ENCODE data around the gene ADH7.

The ADH7 gene

DNA sequence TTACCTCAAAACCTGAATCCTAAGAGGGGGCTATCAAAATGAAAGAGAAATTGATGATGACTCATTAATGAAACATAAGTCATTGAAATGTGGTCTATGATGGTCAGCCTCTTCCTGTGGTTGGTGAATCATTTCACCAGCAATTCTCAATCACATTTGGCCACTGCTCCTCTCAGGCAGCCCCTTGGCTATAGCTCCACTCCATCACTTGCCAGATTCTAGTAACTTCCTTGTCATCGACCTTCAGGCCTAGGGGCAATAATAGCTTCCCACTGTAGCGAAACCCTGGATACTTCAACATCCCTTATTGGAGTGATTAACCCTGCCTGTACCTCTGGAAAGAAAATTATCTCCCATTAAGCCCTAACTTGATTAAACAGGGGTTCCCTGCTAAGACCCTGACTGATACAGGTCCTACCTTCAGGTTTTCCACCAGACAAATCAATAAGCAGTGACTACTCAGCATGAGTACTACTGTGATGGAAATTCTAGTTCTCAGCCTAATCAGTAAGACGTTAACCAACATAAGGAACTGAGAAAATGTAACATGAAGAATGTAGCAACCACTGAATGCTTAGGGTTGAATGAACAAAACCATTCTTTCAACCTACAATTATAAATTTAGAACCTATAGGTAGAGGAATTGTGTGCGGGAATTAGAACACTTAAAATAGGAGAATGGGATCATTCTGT, 30.4 kb downstream of the ADH7 start:
- no peak overlapping the region for H3K4me3 Mint-ChIP-seq
- H3K9me3 Mint-ChIP-seq (ENCODE audit: low read depth), result no peaks in the 10 kb centered on the region
- H3K27me3 Mint-ChIP-seq, result no peaks in the 10 kb centered on the region
- no peak overlapping the region for H3K27ac Mint-ChIP-seq
- H3K36me3 Mint-ChIP-seq, result no peaks in the 10 kb centered on the region
- no peaks in the 10 kb centered on the region for H3K4me1 Mint-ChIP-seq (ENCODE audit: low read depth)

DNA sequence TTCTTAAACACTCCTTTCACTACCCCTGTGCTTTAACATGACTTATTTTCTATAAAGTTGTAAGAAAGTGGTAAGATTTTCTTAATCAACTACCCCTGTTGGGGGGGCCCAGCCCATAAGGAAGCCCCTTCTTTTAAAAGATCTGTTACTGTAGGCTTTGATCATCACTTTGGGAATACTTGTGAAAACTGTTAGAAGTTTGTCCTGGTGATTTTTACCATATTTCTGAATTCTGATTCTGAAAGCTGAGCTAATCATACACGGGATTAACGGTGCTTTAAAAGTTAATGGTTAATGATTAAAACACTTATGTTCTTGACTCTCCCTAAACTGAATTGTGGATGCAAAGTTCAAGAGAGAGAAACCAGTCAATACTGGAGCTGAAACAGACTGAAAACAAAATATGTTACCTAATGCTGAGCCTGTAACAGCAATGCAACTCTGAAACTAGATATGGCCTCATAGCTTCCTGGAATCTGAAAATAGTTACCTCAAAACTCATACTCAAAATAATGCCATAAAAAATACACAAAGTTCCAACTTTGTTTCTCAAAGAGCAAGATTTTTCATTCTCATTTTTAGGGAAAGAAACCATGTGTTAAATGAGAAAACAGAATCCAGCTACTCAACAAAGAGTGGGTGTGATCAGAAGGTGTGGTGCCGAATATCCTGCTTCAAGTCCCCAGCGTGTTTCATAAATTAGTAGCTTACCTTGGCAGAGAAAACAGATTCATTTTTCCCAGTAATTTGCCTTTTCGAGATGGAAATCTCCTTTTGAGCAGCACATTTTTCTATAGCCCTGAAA, 31.6 kb downstream of the ADH7 start:
- no peak overlapping the region for H3K4me3 Mint-ChIP-seq
- no peaks in the 10 kb centered on the region for H3K27me3 Mint-ChIP-seq
- no peak overlapping the region for H3K27ac Mint-ChIP-seq
- H3K36me3 Mint-ChIP-seq, result no peaks in the 10 kb centered on the region
- H3K4me1 Mint-ChIP-seq (ENCODE audit: low read depth), result no peaks in the 10 kb centered on the region
- H3K9me3 Mint-ChIP-seq (ENCODE audit: low read depth), result no peaks in the 10 kb centered on the region

DNA sequence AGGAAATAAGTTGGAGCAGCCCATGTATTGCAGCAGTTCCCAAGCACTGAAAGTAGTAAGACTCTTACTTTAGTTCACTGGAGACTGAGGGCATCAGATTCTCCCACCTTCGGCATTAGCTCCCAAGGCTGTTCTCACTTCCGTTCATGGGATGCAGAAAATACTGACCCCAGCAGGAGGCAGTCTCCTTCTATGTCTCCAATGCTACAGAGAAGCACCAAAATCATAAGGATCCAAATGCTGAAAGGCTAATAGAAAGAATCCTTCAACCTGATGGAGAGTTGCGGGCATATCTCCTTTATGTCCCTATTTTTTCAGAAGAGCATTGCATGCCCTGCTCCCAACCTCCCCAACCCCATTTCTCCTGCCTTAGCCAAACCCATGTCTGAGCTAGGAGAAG, 32.4 kb downstream of the ADH7 start:
- H3K27ac Mint-ChIP-seq, result no peak overlapping the region
- H3K36me3 Mint-ChIP-seq, result no peaks in the 10 kb centered on the region
- H3K4me1 Mint-ChIP-seq (ENCODE audit: low read depth), result no peaks in the 10 kb centered on the region
- no peaks in the 10 kb centered on the region for H3K27me3 Mint-ChIP-seq
- peaks cover 4% of the 10 kb centered on the region for H3K9me3 Mint-ChIP-seq (ENCODE audit: low read depth)
- H3K4me3 Mint-ChIP-seq, result no peak overlapping the region

DNA sequence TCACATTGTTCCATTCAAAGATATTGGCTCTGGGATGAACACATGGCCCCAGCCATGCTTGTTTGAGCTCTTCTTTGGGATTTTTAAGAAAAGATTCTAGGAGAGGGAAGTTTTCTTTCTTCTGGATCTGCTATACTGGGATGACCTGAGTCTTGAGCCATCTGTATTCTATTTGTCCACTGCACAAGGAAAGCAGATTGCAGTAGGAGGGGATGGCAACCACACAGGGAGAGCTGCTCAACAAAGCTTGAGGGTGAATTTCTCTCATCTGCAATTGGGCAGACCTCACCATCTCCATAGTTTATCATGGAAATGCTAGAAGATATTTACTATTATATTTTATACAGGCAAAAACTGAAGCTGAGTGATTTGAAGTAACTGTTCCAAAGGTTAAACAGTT, 34.3 kb downstream of the ADH7 start:
- Mint-ChIP-seq H3K27me3 (no peaks in the 10 kb centered on the region), H3K36me3 (no peaks in the 10 kb centered on the region), H3K4me3 (no peak overlapping the region), H3K4me1 (ENCODE audit: low read depth) (no peaks in the 10 kb centered on the region), H3K9me3 (ENCODE audit: low read depth) (peaks cover 7% of the 10 kb centered on the region), H3K27ac (no peak overlapping the region)

DNA sequence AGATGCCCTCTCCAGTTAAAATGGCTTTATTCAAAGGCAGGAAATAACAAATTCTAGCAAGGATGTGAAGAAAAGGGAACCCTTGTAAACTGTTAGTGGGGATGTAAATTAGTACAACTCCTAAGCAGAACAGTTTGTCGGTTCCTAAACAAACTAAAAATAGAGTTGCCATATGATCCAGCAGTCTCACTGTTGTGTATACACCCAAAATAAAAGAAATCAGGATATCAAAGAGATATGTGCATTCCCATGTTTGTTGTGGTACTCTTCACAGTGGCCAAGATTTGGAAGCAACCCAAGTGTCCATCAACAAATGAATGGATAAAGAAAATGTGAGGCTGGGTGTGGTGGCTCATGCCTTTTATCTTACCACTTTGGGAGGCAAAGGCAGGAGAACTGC, 36.1 kb downstream of the ADH7 start:
- H3K36me3 Mint-ChIP-seq, result no peaks in the 10 kb centered on the region
- H3K4me3 Mint-ChIP-seq, result no peak overlapping the region
- H3K9me3 Mint-ChIP-seq (ENCODE audit: low read depth), result peaks cover 7% of the 10 kb centered on the region
- no peak overlapping the region for H3K27ac Mint-ChIP-seq
- H3K4me1 Mint-ChIP-seq (ENCODE audit: low read depth), result no peaks in the 10 kb centered on the region
- H3K27me3 Mint-ChIP-seq, result no peaks in the 10 kb centered on the region

DNA sequence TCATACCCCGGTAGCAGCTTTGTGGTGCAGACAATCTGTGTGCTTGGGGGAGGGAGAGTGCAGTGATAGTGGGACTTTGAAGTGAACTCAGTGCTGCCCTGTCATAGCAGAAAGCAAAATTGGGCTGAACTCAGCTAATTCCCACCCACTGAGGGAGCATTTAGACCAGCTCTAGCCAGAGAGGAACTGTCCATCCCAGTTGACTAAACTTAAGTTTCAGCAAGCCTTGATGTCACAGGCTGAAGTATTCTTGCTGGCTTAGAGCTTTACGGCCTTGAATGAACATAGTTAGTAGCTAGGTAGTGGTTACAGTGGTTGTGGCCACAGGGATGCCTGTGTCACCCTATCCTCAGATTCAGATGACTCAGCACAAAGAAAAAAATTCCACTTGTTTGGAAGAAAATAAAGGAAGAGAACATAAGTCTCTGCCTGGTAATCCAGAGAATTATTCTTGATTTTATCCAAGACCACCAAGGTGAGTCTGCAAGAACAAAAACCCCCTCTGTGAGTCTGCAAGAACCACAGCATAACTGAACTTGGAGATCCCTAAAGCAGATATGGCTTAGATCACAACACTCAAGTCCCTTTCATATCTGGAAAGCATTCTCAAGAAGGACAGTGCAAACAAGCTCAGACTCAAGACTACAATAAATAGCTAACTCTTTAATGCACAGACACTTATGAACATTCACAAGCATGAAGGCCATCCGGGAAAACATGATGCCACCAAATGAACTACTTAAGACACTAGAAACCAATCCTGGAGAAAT, 39.4 kb downstream of the ADH7 start:
- Mint-ChIP-seq H3K4me1 (ENCODE audit: low read depth) (no peaks in the 10 kb centered on the region), H3K27me3 (peaks cover 4% of the 10 kb centered on the region), H3K36me3 (no peaks in the 10 kb centered on the region), H3K4me3 (no peak overlapping the region), H3K9me3 (ENCODE audit: low read depth) (peaks cover 7% of the 10 kb centered on the region), H3K27ac (no peak overlapping the region)

DNA sequence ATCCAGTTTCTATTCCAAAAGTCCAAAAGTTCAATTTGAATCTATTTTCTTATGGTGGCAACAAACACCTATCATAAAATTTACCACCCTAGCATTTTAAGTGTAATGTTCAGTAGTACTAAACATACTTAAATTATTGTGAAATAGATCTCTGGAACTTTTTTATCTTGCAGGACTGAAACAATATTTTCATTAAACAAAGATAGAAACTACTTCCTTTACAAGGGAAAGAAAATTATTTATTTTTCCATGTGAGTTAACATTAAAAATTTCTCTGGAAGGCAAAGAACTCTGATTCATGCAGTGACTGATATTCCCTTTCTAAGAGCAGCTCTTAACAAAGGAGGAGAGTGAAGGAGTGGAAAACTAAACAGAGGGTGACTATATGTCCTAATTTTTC, 40.2 kb downstream of the ADH7 start:
- no peak overlapping the region for H3K27ac Mint-ChIP-seq
- peaks cover 4% of the 10 kb centered on the region for H3K27me3 Mint-ChIP-seq
- peaks cover 7% of the 10 kb centered on the region for H3K9me3 Mint-ChIP-seq (ENCODE audit: low read depth)
- no peaks in the 10 kb centered on the region for H3K36me3 Mint-ChIP-seq
- no peak overlapping the region for H3K4me3 Mint-ChIP-seq
- no peaks in the 10 kb centered on the region for H3K4me1 Mint-ChIP-seq (ENCODE audit: low read depth)

DNA sequence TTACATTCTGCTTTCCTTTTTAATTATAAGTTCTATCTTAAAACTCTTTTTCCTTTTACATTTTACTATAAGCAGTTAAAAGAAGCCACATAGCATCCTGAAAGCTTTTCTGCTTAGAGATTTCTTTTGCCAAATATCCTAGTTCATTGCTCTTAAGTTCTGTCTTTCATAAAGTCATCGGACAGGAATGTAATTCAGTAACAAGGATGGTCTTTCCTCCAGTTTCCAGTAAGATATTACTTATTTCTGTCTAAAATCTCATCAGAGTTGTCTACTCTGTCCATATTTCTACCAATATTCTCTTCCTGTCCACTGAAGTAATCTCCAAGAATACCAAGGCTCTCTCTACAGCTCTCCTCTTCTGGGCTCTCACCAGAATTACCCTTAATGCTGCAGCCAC, 45.1 kb downstream of the ADH7 start:
- Mint-ChIP-seq H3K27ac (no peak overlapping the region), H3K36me3 (no peaks in the 10 kb centered on the region), H3K27me3 (peaks cover 6% of the 10 kb centered on the region), H3K4me3 (no peak overlapping the region), H3K4me1 (ENCODE audit: low read depth) (no peaks in the 10 kb centered on the region), H3K9me3 (ENCODE audit: low read depth) (no peaks in the 10 kb centered on the region)

DNA sequence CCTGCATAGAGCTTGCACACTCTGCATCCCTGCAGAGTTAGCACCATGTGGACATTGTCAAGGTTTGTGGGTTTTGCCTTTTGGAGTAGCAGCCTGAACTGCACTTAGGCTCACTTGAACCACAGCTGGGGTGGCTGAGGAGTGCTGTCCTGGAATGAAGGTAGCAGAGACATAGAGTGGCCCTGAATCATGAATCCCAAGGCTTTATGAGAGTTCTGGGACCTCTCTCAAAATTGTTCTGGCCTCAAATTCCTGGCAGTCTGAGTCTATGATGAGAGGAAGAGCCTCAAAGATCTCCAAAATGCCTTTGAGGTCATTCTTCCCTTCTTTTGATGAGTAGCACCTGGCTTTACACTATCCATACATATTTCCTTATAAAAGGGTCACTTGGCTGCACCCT, 45.5 kb downstream of the ADH7 start:
- Mint-ChIP-seq H3K9me3 (ENCODE audit: low read depth) (no peaks in the 10 kb centered on the region), H3K27ac (no peak overlapping the region), H3K4me1 (ENCODE audit: low read depth) (no peaks in the 10 kb centered on the region), H3K27me3 (peaks cover 6% of the 10 kb centered on the region), H3K36me3 (no peaks in the 10 kb centered on the region), H3K4me3 (no peak overlapping the region)

DNA sequence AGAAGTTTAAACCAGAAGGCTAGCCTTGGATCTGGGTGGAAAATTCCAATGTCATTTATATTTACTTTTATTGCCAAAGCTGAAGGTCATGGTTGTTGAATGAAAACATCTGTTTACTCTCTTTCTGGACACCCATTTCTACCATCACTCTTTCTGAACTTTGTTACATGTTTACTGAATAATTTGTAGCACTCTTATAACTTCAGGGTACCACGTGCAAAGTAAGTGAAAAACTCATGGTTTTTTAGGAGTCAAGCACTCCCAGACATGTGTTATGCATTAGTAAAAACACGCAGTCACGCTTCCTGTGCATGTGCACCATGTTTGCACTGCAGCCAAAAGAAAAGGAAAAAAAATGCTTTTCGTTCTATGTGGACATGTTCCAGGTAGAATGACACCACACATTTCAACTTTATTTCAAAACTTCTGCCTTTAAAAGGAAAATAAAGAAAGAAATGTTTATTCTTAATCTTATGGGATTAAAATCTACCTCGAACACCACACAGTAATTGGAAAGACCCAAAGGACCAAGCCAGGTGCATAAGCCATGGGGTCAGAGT, 51.2 kb downstream of the ADH7 start:
- H3K27ac Mint-ChIP-seq, result no peak overlapping the region
- H3K4me3 Mint-ChIP-seq, result no peak overlapping the region
- peaks cover 4% of the 10 kb centered on the region for H3K27me3 Mint-ChIP-seq
- no peaks in the 10 kb centered on the region for H3K9me3 Mint-ChIP-seq (ENCODE audit: low read depth)
- H3K4me1 Mint-ChIP-seq (ENCODE audit: low read depth), result no peaks in the 10 kb centered on the region
- H3K36me3 Mint-ChIP-seq, result no peaks in the 10 kb centered on the region

DNA sequence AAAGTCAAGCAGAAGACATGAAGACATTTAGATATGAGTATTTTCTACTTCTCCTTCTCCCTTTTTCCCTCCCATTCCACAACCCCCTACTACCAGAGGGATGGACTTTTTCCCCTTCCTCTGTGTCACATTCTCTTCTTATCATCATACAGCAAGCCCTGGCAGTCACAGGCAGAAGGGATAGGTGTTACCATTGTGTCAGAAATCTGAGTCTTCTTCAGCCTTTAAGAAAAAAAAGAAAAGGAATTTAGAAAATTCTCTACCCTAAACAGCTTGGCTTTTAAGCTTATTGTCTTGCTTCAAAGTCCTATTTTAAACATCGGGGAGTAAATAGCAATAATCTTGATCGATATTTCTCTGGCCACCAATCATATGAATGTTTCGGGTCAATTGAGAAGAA, 51.7 kb downstream of the ADH7 start:
- Mint-ChIP-seq H3K36me3 (no peaks in the 10 kb centered on the region), H3K9me3 (ENCODE audit: low read depth) (no peaks in the 10 kb centered on the region), H3K27me3 (peaks cover 5% of the 10 kb centered on the region), H3K27ac (no peak overlapping the region), H3K4me1 (ENCODE audit: low read depth) (no peaks in the 10 kb centered on the region), H3K4me3 (no peak overlapping the region)

DNA sequence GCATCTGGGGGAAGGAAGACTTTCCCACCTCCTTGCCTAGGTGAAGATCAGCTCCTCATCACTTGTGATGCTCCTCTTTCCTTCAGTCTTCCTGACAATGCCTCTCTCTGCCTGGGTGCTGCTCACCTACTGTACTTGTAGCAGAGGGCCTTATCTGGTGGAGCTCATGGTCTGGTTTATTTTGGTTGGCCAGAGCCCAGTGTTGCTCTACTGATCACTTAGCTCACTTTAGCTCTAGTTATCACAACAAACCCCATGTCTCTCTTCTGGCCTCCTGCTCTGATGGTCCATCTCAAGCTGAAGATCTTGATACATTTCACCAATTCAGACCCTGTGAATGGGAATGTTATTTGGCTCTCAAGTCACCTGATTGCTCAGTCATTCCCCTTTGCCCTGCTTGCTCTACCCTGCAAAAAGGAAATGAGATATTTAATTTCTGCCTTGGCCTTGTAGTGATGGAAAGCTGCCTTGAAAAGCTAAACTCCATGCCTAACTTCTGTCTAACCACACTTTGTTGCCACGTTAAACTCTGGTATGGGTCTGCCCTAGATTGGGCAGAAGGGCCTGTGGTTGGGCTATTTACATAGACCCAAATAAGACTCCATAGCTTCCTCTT, 52.3 kb downstream of the ADH7 start:
- H3K27ac Mint-ChIP-seq, result no peak overlapping the region
- H3K4me1 Mint-ChIP-seq (ENCODE audit: low read depth), result no peaks in the 10 kb centered on the region
- peaks cover 5% of the 10 kb centered on the region for H3K27me3 Mint-ChIP-seq
- H3K36me3 Mint-ChIP-seq, result no peaks in the 10 kb centered on the region
- H3K9me3 Mint-ChIP-seq (ENCODE audit: low read depth), result no peaks in the 10 kb centered on the region
- H3K4me3 Mint-ChIP-seq, result no peak overlapping the region

DNA sequence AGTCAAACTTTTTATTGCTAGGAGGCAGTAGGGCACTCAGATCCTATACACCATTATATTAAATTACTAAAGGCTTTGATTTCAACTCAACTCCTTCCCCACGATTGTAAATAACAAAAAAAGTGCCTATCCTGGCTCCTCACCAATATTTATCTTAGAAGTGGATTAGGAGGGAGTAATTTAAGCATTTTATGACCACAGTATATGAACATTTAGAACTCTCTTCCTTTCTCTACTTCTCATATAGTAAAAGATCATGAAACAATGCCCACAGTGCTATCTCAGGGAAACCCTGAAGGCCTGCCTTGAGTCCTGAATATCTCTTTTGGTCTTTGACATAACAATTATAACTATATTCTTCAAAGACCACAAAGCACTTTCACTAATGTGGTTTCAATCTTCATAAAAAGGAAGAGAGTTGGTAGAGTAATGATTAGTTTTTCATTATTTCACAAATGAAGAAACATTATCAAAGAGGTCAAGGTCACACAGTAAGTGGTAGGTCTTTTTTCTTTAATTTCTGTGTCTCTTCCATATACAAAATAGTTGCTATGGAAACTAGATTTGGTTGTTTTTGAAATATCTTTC, 53.5 kb downstream of the ADH7 start:
- Mint-ChIP-seq H3K27me3 (peaks cover 5% of the 10 kb centered on the region), H3K36me3 (no peaks in the 10 kb centered on the region), H3K27ac (no peak overlapping the region), H3K4me3 (no peak overlapping the region), H3K4me1 (ENCODE audit: low read depth) (no peaks in the 10 kb centered on the region), H3K9me3 (ENCODE audit: low read depth) (no peaks in the 10 kb centered on the region)

DNA sequence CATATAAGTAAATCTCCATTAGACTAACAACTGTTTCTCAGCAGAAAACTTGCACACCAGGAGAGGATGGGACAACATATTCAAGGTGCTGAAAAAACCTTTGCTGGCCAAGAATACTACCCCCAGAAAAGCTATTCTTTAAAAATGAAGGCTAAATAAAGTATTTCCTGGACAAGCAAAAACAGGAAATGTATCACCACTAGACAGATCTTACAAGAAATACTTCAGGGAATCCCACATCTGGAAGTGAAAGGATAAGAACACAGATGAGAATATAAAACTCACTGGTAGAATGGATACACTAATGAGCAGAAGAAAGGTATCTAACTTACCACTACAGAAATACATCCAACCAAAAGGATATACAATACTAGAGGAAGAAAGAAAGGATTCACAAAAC, 55.6 kb downstream of the ADH7 start:
- Mint-ChIP-seq H3K27ac (no peak overlapping the region), H3K9me3 (ENCODE audit: low read depth) (peaks cover 7% of the 10 kb centered on the region), H3K36me3 (peaks cover 2% of the 10 kb centered on the region), H3K4me3 (no peak overlapping the region), H3K4me1 (ENCODE audit: low read depth) (no peaks in the 10 kb centered on the region), H3K27me3 (peaks cover 7% of the 10 kb centered on the region)
